Skeletal muscle tissue (tissue), 4 donors: ENCODE results near the gene TUBGCP2. TPM values are rescaled to one million over a fixed set of nuclear protein-coding genes. Genes with fewer than 3 reads are reported as not detected.

Source experiments
- H3K27ac ChIP-seq: one replicate; pipeline ENCODE4 v1.7.0; 2013; ENCODE audit warnings: mild to moderate bottlenecking, low read depth, low read length, inconsistent platforms
- H3K27me3 ChIP-seq, 3 donors: one replicate each; pipeline ENCODE4 v1.7.0; 2013; ENCODE audit warnings: low read length in 3 of 3; ENCODE audit not compliant: control insufficient read depth in 3 of 3, insufficient read depth in 3 of 3
- H3K36me3 ChIP-seq, 3 donors: one replicate each; pipeline ENCODE4 v1.7.0; 2013; ENCODE audit warnings: low read length in 3 of 3; ENCODE audit not compliant: control insufficient read depth in 3 of 3, insufficient read depth in 3 of 3
- H3K4me1 ChIP-seq, 3 donors: one replicate each; pipeline ENCODE4 v1.7.0; 2013; ENCODE audit warnings: low read length in 3 of 3, mild to moderate bottlenecking in 3 of 3; ENCODE audit not compliant: control insufficient read depth in 3 of 3, insufficient read depth in 3 of 3
- H3K4me3 ChIP-seq, 3 donors: one replicate each; pipeline ENCODE4 v1.7.0; 2013; ENCODE audit warnings: low read length in 3 of 3
- H3K9ac ChIP-seq, 3 donors: one replicate each; pipeline ENCODE4 v1.7.0; 2013; ENCODE audit warnings: low read length in 3 of 3, mild to moderate bottlenecking in 3 of 3, moderate library complexity in 2 of 3, low read depth in 1 of 3
- H3K9me3 ChIP-seq, 3 donors: one replicate each; pipeline ENCODE4 v1.7.0; 2013; ENCODE audit warnings: low read length in 3 of 3; ENCODE audit not compliant: control insufficient read depth in 3 of 3
- total RNA-seq: library from RNA; depleted of rRNA; stranded (reverse); fragments of >200 nt; gene quantifications from one replicate; pipeline ENCODE4 v1.2.3, GENCODE V29; 2014
- donor health status: Osteomylitis.

Gene TUBGCP2
- total RNA-seq, 1 donor from 2014 or later = 39.7 TPM

DNA sequence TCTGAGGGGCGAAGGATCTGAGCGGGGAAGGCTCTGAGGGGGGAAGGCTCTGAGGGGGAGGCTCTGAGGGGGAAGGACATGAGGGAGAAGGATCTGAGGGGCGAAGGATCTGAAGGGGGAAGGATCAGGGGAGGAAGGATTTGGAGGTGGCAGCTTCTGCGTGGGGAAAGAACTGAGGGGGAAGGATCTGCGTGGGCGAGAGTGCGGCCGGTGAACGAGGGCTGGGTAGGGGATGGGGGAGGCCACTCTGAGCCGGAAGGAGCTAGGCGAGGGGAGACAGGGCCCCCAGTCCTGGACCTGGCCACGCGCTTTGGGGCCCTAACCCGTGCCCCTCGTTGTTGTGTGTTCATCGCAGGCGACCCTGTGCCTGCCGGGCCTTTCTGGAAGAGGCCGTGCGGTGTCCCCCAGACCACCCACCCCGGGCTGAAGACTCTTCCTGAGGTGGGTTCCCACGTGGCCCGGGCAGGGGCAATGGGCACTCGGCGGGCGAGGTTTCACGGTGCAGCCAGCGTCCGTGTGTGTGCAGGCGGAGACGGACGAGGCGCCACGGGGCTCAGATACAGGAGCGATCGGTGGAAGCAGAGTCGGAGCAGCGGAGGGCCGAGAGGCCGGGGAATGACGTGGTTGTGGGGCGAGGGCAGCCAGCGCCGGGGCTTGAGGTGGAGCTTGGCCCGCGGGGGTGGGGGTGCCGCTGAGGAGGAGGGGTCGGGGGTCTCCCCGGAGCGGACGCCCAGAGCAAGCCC is 26.0 kb upstream of the TUBGCP2 start:
- peaks cover 66 to 79% (median 77%) of the 10 kb centered on the region in 3 donors for H3K27me3 ChIP-seq
- H3K4me3 ChIP-seq = no peak overlapping the region
- H3K27ac ChIP-seq = no peak overlapping the region
- H3K36me3 ChIP-seq = no peaks in the 10 kb centered on the region
- H3K9me3 ChIP-seq = no peaks in the 10 kb centered on the region
- no peak overlapping the region for H3K9ac ChIP-seq
- H3K4me1 ChIP-seq = peaks cover 8 to 14% (median 9%) of the 10 kb centered on the region in 3 donors

DNA sequence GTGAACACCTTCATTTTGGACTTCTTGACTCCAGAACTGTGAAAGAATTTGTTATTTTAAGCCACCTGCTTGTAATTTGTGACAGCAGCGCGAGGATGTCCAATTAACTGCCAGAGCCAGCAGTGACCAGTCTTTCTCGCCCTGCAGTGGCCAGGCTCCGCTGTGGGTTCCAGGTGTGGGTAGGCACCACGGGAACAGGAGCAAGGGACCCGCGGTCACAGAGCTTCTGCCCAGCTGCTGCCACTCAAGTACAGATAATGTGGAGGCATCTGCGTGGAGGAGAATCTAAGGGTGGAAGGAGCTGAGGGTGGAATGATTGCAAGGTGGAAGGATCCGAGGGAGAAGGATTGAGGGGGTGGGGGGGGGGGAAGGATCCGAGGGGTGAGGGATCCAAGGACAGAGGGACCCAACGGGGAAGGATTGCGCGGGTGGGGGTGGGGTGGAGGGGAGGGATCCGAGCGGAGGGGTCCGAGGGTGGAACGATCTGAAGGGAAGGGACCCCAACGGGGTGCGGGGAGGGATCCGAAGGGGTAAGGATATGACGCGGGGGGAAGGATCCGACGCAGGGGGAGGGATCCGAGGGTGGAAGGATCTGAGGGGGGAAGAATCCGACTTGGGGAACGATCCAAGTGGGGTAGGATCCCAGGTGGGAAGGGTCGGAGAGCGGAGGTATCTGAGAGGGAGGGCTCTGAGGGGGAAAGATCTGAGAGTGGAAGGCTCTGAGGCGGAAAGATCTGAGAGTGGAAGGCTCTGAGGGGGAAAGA is 24.4 kb upstream of the TUBGCP2 start:
- Histone ChIP-seq H3K4me1 (peaks cover 8 to 15% (median 13%) of the 10 kb centered on the region in 3 donors), H3K27ac (no peak overlapping the region), H3K9me3 (no peaks in the 10 kb centered on the region), H3K27me3 (peaks cover 65 to 80% (median 77%) of the 10 kb centered on the region in 3 donors), H3K36me3 (no peaks in the 10 kb centered on the region), H3K4me3 (no peak overlapping the region), H3K9ac (no peak overlapping the region)

DNA sequence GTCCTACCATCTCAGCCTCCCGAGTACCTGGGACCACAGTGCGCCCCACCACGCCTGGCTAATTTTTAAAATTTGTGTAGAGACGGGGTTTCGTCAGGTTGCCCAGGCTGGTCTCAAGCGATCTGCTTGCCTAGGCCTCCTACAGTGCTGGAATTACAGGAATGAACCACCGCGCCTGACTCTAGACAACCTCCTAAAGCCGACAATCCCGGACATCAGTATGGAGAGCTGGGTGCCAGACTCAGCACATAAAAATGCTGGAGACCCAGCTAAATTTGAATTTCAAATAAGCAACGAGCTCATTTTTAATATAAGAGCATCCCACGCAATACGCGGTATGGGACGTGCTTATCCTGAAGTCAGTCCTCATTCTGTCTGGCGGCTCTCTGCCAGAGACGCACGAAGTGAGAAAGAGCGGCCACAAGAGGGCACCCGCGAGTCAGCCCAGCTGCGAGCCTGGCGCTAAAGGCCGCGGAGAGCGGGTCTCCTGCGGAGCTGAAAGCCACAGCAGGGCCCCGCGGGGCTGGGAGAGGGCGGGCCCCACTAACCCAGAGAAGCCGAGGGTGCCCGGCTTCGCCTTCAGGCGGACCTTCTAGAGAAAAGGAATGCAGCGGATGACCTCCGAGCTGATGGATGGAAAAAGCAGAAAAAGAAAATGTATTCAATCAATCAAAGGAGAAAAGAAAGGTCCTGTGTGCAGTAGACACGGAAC is 21.0 kb upstream of the TUBGCP2 start:
- peaks cover 7 to 17% (median 13%) of the 10 kb centered on the region in 3 donors for H3K4me1 ChIP-seq
- H3K4me3 ChIP-seq = no peak overlapping the region
- H3K27ac ChIP-seq = no peak overlapping the region
- H3K9ac ChIP-seq = peak overlapping the region in 1 of 3 donors; percentile 50
- no peaks in the 10 kb centered on the region for H3K36me3 ChIP-seq
- H3K9me3 ChIP-seq = no peaks in the 10 kb centered on the region
- peaks cover 68 to 80% (median 77%) of the 10 kb centered on the region in 3 donors for H3K27me3 ChIP-seq

DNA sequence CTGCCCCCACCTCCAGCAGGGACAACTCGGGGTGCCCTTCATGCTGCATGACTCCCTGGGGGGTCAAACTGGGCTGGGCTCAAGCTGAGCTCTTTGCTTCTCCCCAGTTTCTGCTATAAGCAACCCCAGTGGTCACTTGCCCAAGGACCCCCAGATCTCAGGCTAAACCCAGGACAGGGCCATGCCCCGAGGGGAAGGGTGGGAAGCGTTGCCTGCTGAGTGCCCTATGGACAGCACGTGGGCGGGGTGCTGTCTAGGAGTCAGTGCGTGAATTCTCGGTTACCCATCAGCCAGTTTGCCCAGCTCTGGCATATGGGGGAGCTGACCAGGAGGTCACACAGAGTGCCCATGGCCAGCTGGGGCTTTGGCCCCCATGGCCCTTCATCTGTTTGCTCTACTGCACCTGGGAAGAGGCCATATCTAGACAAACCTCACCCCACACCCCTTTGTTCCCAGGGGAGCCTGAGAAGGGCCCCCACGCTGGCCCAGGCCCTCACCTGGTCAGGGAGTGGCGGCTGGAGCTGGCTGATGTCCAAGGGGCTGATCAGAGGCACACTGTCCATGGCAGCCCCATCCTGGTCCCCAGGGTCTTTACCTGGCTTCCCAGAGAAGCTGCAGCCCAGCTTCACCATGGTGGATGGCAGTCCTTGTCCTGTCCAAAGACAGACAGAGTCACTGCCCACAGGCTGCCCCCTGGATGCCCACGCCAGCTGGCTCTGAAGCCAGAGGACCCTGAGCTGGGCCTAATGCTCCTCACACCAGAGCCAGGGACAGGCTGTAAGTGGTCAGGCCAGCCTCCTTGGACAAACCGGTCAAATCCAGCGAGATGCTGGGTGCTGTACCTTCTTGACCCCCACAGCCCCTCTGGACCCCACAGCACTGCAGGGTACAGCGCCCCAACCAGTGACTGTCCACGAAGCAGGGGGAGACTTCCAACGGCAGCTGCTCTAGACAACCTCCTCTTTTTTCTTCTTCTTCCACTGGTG is 20.0 kb upstream of the TUBGCP2 start:
- no peak overlapping the region for H3K27ac ChIP-seq
- peaks cover 65 to 79% (median 74%) of the 10 kb centered on the region in 3 donors for H3K27me3 ChIP-seq
- peak overlapping the region in 1 of 3 donors; percentile 8 for H3K9ac ChIP-seq

DNA sequence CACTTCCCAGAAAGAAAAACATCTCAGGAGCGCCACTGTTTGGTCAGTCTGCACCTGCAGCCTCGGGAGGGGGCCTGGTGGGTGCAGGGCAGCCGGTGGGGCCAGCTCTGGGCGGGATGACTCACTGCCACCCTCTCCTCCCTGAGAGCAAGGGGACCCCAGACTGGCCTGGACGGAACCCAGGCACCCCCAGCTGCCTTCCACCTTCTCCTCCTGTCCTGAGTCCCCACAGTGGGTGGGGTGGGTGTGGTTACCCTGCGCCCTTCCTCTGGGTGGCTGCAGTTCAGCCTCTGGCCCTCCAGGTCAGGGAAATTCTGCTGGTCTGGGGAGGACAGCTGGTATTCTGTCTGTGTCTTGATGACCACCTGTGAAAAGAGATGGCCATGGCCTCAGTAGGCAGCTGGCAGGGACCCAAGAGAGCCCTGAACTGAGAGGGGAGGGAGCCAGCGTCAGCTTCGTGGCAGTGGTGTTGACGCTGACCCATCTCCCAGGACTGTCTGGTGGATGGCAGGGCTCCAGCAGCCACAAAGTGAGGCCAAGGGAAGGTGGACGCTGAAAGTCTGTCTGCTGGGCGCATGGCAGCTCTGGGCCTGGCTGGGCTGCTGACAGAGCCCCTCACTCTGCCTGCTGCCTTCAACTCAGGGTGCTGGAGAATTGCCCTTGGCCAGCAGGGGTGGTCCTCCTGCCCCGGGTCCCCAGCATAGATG is 19.1 kb upstream of the TUBGCP2 start:
- Histone ChIP-seq H3K27me3 (peaks cover 65 to 75% (median 72%) of the 10 kb centered on the region in 3 donors), H3K9me3 (no peaks in the 10 kb centered on the region), H3K36me3 (no peaks in the 10 kb centered on the region)

More for the DNA sequence above, 20.0 kb upstream of the TUBGCP2 start:
- H3K4me3 ChIP-seq = no peak overlapping the region
- no peaks in the 10 kb centered on the region for H3K9me3 ChIP-seq
- H3K4me1 ChIP-seq = peaks cover 7 to 17% (median 13%) of the 10 kb centered on the region in 3 donors
- H3K36me3 ChIP-seq = no peaks in the 10 kb centered on the region

DNA sequence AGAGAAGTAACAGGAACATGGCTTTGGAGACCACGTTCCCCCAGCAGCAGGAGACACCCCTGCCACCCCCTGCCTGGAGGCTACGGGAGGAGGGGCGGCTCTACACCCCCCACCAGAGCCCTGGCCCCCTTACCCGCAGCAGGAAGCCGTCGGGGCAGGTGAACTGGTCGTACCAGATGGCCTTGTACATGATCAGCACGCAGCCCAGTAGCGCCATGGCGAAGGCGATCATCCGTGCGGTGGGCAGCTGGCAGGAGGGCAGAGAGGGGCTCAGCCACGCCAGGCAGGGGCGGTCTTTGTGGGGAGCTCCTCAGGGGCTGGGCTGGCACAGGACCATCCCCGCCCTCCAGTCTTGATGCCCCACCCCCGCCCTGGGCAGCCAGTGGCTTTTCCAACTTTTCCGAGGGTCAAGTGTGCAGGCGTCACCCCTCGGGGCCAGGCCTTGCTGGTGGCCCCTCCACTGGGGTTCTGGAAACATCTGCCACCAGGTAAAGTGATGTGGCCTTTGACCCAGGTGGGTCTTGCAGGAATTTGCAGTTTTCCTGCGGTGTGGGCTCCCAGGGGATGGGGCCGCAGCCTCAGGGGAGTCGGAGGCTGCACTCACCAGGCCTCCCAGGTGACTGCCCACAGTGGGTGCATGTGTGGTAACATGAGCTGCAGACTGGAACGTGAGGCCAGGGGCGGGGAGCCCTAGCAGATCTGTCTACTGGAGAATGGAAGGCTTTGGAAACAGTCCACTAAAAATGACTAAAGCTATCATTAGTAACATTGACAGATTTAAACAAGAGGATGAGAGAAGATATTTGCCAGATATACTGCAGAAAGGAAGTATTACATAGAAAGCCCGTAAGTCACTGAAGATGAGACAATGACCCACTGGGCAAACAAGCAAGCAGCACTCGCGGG is 18.3 kb upstream of the TUBGCP2 start:
- no peaks in the 10 kb centered on the region for H3K9me3 ChIP-seq
- H3K4me3 ChIP-seq = no peak overlapping the region
- H3K27ac ChIP-seq = no peak overlapping the region
- no peaks in the 10 kb centered on the region for H3K36me3 ChIP-seq
- no peak overlapping the region for H3K9ac ChIP-seq
- H3K27me3 ChIP-seq = peaks cover 57 to 67% (median 64%) of the 10 kb centered on the region in 3 donors
- peaks cover 7 to 17% (median 13%) of the 10 kb centered on the region in 3 donors for H3K4me1 ChIP-seq

More for the DNA sequence above, 19.1 kb upstream of the TUBGCP2 start:
- no peak overlapping the region for H3K27ac ChIP-seq
- no peak overlapping the region for H3K4me3 ChIP-seq
- peaks cover 7 to 17% (median 13%) of the 10 kb centered on the region in 3 donors for H3K4me1 ChIP-seq
- no peak overlapping the region for H3K9ac ChIP-seq

DNA sequence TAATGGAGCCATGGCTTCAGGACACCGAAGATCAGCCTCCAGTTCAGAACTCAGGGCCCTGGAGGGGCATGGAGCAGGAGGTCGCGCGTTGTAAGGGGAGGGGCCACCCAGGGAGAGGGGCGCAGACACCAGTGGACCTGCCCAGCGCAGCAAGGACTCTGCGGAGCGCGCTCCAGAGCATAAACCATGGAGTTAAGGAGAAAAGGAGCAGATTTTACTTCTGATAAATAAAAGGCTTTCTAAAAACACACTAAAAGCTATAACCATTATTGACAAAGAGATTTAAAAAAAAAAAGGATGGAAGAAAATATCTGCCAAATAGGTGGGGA is 17.5 kb upstream of the TUBGCP2 start:
- Histone ChIP-seq H3K4me3 (peak overlapping the region in 2 of 3 donors; percentile 4 to 35), H3K4me1 (peaks cover 7 to 17% (median 13%) of the 10 kb centered on the region in 3 donors), H3K27me3 (peaks cover 51 to 60% (median 56%) of the 10 kb centered on the region in 3 donors), H3K9me3 (no peaks in the 10 kb centered on the region), H3K9ac (no peak overlapping the region), H3K27ac (no peak overlapping the region), H3K36me3 (no peaks in the 10 kb centered on the region)
